ENCODE data around the gene CPS1.

GRCh38 chr2:210551001-210551400 is 5.4 kb upstream of the CPS1 start:
- no peak for TF ChIP-seq YY1 (IDR thresholded peaks at IDR 0.05; ENCODE audit: insufficient read depth, insufficient read length)
- no peak for TF ChIP-seq SUZ12 (IDR thresholded peaks at IDR 0.05; ENCODE audit: extremely low read depth, insufficient read depth, insufficient read length)
- TF ChIP-seq ZNF274 (IDR thresholded peaks at IDR 0.05; ENCODE audit: low read depth, low read length) = no peak
